HG03342 (cell line): Measurements from ENCODE around the gene PHLPP1.

Experiments used
- ATAC-seq: cut with Tn5 transposase; IDR thresholded peaks from one replicate; pipeline ENCODE4 v1.9.1; 2021; ENCODE audit warnings: mild to moderate bottlenecking, moderate library complexity; ENCODE audit not compliant: unreplicated experiment

Gene PHLPP1

DNA sequence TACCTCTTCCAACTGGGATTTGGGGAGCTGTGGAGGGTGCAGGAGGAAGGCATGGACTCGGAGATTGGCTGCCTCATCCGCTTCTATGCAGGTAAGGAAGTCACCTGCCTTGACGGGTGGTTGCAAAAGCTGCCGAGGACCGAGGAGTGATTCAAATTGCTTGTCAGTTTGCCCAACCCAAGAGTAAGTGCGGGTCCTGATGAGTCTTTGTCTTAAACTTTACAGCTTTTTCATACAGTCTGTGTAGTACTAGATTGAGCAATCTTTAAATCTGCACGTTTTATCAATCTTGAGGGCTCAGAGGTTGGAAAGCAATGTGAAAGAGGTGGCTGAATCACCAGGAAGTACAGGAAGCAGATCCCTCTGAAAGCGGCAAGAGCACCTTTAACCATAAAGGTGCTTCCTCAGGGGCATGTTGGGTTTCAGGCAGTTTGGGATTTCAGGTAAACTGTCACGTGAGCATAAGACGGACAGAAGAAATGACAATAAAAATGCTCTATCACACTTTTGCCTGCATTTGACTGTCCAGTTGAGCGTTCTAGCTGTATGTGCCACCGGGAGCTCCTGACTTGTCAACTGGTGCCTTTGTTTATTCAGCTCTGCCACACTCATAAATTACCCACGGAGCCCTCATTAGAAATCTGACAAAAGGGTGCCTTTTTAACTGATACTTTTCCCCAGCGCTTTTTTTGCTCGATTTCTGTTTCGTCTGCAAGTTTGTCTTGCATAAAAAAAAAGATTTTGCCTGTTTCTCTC, 2.0 kb downstream of the PHLPP1 start:
- no peak for ATAC-seq

- no peak for ATAC-seq
Measured at GRCh38 chr18:62717925-62718800, 2.8 kb downstream of the PHLPP1 start.

- no peak for ATAC-seq
Measured at GRCh38 chr18:62720048-62720447, 4.7 kb downstream of the PHLPP1 start.

DNA sequence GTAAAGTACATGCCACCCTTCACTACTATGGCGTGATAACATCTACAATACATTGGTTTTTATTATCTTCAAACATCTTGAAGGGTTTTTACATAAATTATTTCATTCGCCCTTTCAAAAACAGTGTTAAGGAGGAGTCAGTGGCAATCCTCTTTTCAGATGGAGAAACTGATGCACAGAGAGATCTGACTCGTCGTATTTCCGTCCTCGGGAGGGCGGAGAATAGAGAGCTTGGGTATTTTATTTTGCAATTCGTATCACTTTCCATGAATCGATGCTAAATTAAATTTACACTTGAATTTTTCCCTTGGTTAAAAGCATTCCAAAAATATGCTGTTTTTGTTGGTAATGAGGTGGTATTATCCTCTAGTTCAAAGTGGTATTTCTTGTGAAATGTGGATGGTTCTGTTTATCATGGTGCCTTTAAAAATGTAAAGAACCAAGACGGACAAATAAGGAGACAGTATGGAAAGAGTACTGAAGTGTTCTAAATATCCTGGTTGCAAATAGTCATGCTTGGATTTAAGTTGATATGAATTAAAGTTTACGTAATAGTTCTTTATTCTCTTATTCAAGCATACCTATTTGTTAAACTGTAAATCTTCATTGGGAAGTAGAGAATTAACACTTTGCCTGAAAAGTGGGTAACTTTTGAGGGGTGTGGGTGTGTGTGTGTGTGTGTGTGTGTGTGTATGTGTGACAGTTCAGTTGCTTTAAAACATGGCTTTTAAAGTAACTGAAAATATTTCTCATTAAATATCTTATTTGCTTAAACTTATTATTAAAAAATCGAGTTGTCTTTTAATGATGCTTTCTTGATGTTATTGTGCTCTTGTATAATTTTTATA, 5.6 kb downstream of the PHLPP1 start:
- no peak for ATAC-seq

DNA sequence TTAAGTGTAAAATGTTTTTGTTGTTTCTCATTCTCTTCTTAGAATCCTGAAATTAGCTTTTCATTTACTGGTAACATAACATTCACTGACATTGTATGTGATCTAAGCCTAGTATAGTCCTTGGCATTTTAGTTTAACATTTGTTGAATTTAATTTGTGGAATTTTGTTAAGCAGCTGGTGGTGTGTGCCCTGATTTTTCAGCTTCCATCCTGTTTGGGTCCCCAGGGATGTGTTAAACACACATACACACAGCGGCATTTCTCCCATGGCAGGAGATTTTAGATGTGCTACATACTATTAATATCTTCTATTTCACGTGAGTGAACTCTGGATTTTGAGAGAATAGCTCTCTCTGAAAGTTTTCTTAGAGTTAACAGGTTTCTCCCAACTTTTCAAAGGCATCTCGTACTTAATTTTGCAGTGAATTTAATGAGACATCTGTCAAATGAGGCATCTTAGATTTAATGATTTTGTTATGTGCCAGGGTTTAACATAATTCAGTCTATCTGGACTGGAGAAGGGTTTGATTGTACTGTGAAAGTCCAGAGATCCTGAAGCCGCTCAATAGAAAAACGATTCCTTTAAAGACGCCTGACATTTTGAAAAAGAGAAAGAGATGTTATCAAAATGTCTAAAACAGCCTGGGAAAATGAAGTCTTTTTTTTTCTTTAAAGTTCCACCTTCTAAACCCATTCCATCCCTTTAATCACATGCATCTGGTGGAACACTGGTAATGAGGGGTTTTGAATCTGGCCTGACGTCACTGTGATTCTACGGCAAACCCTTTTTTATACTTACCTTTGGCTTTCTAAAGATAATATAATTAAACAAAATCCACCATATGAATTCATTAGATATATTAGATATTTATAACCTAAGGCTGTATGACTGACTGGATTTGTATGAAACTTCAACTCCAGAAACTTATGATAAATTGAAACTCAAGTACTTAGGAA, 6.8 kb downstream of the PHLPP1 start:
- ATAC-seq = no peak

- no peak for ATAC-seq
Measured at GRCh38 chr18:62723666-62724281, 8.4 kb downstream of the PHLPP1 start.

DNA sequence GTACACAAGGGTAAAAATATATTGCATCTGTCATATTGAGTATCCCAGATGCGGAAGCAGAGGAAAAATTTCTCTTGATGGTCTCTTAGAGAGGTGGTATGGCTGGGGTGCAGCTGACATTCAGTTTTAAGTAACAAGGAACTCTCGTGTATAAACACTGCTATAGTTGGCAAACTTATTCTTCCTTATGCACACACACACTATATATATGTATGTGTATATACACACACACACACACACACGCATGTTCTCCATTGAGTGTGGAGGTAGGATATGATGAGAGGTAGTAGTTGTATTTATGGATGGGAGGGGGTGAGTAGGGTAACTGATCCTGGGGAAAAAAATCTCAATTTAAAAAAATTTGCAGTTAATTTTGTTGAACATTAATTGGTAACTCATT, 10.6 kb downstream of the PHLPP1 start:
- ATAC-seq = no peak

DNA sequence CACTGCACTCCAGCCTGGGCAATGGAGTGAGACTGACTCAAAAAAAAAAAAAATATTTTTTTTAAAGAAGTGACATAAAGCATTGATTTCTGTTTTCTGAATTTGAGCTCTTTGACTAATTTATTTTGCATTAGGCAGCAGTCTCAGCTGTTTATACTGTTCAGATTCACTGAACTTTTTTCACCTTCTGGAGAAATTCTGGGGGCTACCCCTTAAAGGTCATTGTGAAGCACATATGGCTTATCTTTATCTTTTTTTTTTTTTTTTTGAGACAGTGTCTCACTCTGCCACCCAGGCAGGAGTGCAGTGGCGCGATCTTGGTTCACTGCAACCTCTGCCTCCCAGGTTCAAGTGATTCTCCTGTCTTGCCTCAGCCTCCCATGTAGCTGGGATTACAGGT, 12.9 kb downstream of the PHLPP1 start:
- no peak for ATAC-seq

DNA sequence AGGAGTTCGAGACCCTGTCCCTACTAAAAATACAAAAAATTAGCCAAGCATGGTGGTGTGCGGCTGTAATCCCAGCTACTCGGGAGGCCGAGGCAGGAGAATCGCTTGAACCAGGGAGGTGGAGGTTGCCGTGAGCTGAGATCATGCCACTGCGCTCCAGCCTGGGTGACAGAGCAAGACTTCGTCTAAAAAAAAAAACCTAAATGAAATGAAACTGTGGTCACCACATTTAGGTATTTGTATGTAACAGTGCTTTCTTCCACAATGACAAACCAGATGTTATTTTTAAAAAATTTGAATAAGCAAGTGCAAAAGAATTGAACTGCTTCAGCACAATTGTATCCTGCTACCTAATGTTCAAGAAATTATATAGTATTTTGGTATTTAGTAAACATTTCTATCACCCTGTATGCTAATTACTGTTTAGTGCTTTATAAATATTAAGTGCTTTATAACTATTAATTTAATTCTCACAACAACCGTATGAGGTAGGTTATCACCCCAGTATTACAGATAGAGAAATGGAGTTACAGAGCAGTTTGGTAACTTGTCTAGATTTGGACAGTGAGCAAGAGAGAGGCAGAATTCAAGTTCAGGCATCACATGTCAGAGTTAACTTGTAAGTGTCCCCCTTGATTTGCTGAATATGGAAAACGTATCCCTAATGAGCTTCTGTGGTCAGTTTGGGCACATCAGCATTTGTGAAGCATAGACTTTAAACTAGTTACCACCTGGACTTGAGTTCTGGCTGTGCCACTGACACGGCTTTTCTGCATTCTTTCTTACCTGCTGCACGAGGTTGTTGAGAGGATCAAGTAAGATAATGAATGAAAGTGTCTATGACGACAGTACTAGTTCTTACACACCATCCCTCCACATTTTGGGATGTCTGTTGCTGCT, 14.4 kb downstream of the PHLPP1 start:
- ATAC-seq = peak; percentile 90

GRCh38 chr18:62730941-62731340, 15.6 kb downstream of the PHLPP1 start:
- no peak for ATAC-seq

GRCh38 chr18:62732617-62733016, 17.3 kb downstream of the PHLPP1 start:
- no peak for ATAC-seq

DNA sequence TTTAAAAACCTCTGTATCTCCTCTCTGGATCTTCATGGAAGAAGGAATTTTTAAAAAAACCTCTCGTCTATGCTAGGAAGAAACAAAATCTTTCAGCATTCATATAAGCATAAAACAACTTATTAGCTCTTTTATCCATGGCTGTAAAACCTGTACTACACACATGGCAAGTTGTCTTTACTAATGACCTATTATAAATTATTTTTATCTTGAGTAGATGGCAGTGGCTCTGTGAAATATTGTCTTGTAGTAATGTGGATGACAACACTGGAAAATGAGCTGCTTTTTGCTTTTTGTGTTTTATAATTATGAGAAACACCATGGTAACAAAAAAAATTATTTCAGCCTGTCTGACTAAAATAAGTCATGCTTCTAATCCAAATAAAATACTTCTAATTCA, 18.9 kb downstream of the PHLPP1 start:
- ATAC-seq = no peak

DNA sequence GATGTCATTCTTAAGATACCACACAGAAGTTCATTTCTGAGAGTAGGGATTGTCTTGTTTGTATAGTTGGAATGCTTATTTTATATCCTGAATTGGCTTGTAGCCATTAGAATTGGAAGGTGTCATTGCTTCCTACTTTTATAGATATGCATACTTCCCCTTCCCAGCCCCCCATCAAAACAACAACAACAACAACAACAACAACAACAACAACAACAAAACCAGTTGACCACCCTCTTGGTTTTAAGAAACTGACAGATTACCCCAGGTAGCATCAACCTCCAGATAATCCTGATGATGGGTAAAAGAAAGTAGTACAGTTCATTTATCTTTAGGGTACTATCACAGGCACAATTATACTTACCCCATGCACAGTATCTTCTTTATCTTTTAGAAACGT, 20.0 kb downstream of the PHLPP1 start:
- no peak for ATAC-seq

- ATAC-seq = no peak
Measured at GRCh38 chr18:62736077-62736855, 20.9 kb downstream of the PHLPP1 start.

GRCh38 chr18:62737241-62737873, 22.0 kb downstream of the PHLPP1 start:
- no peak for ATAC-seq

- ATAC-seq = no peak
Measured at GRCh38 chr18:62738639-62739038, 23.3 kb downstream of the PHLPP1 start.

DNA sequence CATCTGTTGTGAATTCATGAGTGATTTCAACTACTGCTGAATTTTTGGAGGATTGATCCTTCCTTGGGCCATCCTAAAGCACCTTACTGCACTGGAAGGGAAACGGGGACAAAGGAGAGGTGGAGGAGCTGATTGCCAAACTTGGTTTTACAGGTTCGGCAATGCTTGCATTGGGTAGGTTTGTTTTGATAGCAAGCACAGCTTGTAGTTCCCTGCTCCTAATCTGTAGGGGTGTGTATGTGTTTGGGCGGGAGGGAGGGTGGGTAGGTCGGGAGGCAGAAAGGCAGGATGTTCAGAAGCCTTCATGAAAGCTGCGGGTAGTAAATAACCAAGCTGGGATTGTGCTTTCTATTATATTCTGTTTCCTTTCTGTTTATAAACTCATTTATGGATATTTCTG, 24.6 kb downstream of the PHLPP1 start:
- ATAC-seq = no peak
